ENCODE results near the gene TEX22.

Gene TEX22

GRCh38 chr14:105401699-105402098 is 3.4 kb downstream of the TEX22 start:
- Histone ChIP-seq H3K36me3 (ENCODE audit: control insufficient read depth, low read length) (peaks cover 26% of the 10 kb centered on the region), H3F3A (ENCODE audit: control insufficient read depth, insufficient read depth) (peaks cover 12% of the 10 kb centered on the region), H3K27me3 (ENCODE audit: control insufficient read depth, low read length) (no peaks in the 10 kb centered on the region), H3K4me1 (ENCODE audit: control insufficient read depth, low read length) (peaks cover 32% of the 10 kb centered on the region), H3K9me3 (ENCODE audit: control insufficient read depth, insufficient read depth, low read length) (no peaks in the 10 kb centered on the region), H3K27ac (ENCODE audit: low read depth, low read length) (no peak overlapping the region), H3K4me2 (ENCODE audit: low read length) (no peak overlapping the region), H3K79me2 (ENCODE audit: control insufficient read depth, low read length) (peaks cover 26% of the 10 kb centered on the region), H3K4me3 (ENCODE audit: low read length) (no peak overlapping the region), H3K9me2 (replicated peaks; ENCODE audit: control insufficient read depth, low read length) (no peaks in the 10 kb centered on the region), H4K20me1 (ENCODE audit: control insufficient read depth, insufficient read depth, low read depth, low read length) (no peaks in the 10 kb centered on the region)
- no peak for TF ChIP-seq CTCF (IDR thresholded peaks at IDR 0.05; ENCODE audit: low read depth, low read length, poor library complexity, severe bottlenecking)

GRCh38 chr14:105408592-105408991 is 10.3 kb downstream of the TEX22 start:
- Histone ChIP-seq H3K27ac (ENCODE audit: low read depth, low read length) (no peak overlapping the region), H3K4me3 (ENCODE audit: low read length) (no peak overlapping the region), H3K4me2 (ENCODE audit: low read length) (no peak overlapping the region), H3K36me3 (ENCODE audit: control insufficient read depth, low read length) (no peaks in the 10 kb centered on the region), H3K4me1 (ENCODE audit: control insufficient read depth, low read length) (peaks cover 7% of the 10 kb centered on the region), H3K79me2 (ENCODE audit: control insufficient read depth, low read length) (no peaks in the 10 kb centered on the region), H3F3A (ENCODE audit: control insufficient read depth, insufficient read depth) (peaks cover 5% of the 10 kb centered on the region), H4K20me1 (ENCODE audit: control insufficient read depth, insufficient read depth, low read depth, low read length) (peaks cover 2% of the 10 kb centered on the region; the same call in 1 of the 2 replicates), H3K9me3 (ENCODE audit: control insufficient read depth, insufficient read depth, low read length) (no peaks in the 10 kb centered on the region), H3K9me2 (replicated peaks; ENCODE audit: control insufficient read depth, low read length) (no peaks in the 10 kb centered on the region), H3K27me3 (ENCODE audit: control insufficient read depth, low read length) (peaks cover 23% of the 10 kb centered on the region)
- TF ChIP-seq CTCF (IDR thresholded peaks at IDR 0.05; ENCODE audit: low read depth, low read length, poor library complexity, severe bottlenecking) (no peak), EZH2phosphoT487 (IDR thresholded peaks at IDR 0.05; ENCODE audit: borderline replicate concordance, low read length) (no peak)

- H3K4me3 ChIP-seq (ENCODE audit: low read length): no peak overlapping the region
- H3K9me3 ChIP-seq (ENCODE audit: control insufficient read depth, insufficient read depth, low read length): no peaks in the 10 kb centered on the region
- H3K79me2 ChIP-seq (ENCODE audit: control insufficient read depth, low read length): no peaks in the 10 kb centered on the region
- no peaks in the 10 kb centered on the region for H3K36me3 ChIP-seq (ENCODE audit: control insufficient read depth, low read length)
- peaks cover 7% of the 10 kb centered on the region for H3K4me1 ChIP-seq (ENCODE audit: control insufficient read depth, low read length)
- no peak overlapping the region for H3K27ac ChIP-seq (ENCODE audit: low read depth, low read length)
- H3K4me2 ChIP-seq (ENCODE audit: low read length): no peak overlapping the region
- H3F3A ChIP-seq (ENCODE audit: control insufficient read depth, insufficient read depth): peaks cover 5% of the 10 kb centered on the region
- H4K20me1 ChIP-seq (ENCODE audit: control insufficient read depth, insufficient read depth, low read depth, low read length): peaks cover 2% of the 10 kb centered on the region; the same call in 1 of the 2 replicates
- peaks cover 31% of the 10 kb centered on the region for H3K27me3 ChIP-seq (ENCODE audit: control insufficient read depth, low read length)
- TF ChIP-seq CTCF (IDR thresholded peaks at IDR 0.05; ENCODE audit: low read depth, low read length, poor library complexity, severe bottlenecking): no peak
- no peak for TF ChIP-seq EZH2phosphoT487 (IDR thresholded peaks at IDR 0.05; ENCODE audit: borderline replicate concordance, low read length)
- H3K9me2 ChIP-seq (replicated peaks; ENCODE audit: control insufficient read depth, low read length): no peaks in the 10 kb centered on the region
These were observed 11.0 kb downstream of the TEX22 start for GRCh38 chr14:105409364-105409763.

DNA sequence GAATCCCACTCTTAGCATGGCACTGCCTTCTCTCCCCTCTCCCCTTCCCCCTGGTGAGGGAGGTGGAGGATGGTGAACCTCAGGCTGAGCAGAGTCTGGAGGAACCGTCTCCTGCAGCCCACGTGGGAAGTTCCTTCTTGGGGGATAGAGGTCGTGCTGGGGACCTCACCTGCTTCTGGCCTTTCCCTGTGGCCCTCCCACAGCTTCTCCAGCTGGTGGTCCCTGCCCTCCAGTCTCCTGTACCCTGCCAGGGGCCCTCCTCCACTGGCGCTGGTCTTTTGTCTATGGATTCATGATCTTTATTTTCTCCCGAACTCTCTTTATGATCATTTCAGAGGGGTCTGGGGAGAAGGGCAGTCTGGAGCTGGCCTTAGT is 12.3 kb downstream of the TEX22 start:
- no peaks in the 10 kb centered on the region for H3K9me3 ChIP-seq (ENCODE audit: control insufficient read depth, insufficient read depth, low read length)
- peaks cover 5% of the 10 kb centered on the region for H3F3A ChIP-seq (ENCODE audit: control insufficient read depth, insufficient read depth)
- H3K27me3 ChIP-seq (ENCODE audit: control insufficient read depth, low read length): peaks cover 39% of the 10 kb centered on the region
- H3K79me2 ChIP-seq (ENCODE audit: control insufficient read depth, low read length): no peaks in the 10 kb centered on the region
- no peak overlapping the region for H3K27ac ChIP-seq (ENCODE audit: low read depth, low read length)
- H3K4me1 ChIP-seq (ENCODE audit: control insufficient read depth, low read length): peaks cover 13% of the 10 kb centered on the region
- no peak overlapping the region for H3K4me3 ChIP-seq (ENCODE audit: low read length)
- H4K20me1 ChIP-seq (ENCODE audit: control insufficient read depth, insufficient read depth, low read depth, low read length): peaks cover 2% of the 10 kb centered on the region; the same call in 1 of the 2 replicates
- no peaks in the 10 kb centered on the region for H3K9me2 ChIP-seq (replicated peaks; ENCODE audit: control insufficient read depth, low read length)
- H3K4me2 ChIP-seq (ENCODE audit: low read length): no peak overlapping the region
- no peaks in the 10 kb centered on the region for H3K36me3 ChIP-seq (ENCODE audit: control insufficient read depth, low read length)
- TF ChIP-seq EZH2phosphoT487 (IDR thresholded peaks at IDR 0.05; ENCODE audit: borderline replicate concordance, low read length) (no peak), CTCF (IDR thresholded peaks at IDR 0.05; ENCODE audit: low read depth, low read length, poor library complexity, severe bottlenecking) (no peak)
